Activated CD4-positive, alpha-beta T cell treated with anti-CD3 and anti-CD28 coated beads, Interleukin-2, amount 50 U/mL, for 24 hours (primary cell): ENCODE data around the gene PRKAR2B.

Source experiments
- DNase-seq, 2 donors: peaks; one replicate each; pipeline ENCODE4 v3.0.0-alpha.2; 2020; ENCODE audit warnings: low read depth in 1 of 2, low spot score in 1 of 2

PRKAR2B gene

GRCh38 chr7:107173691-107174406, 129.3 kb downstream of the PRKAR2B start:
- DNase-seq, result no peak

GRCh38 chr7:107179326-107180164, 135.0 kb downstream of the PRKAR2B start:
- no peak for DNase-seq

- DNase-seq, result peak in 1 of 2 donors; percentile 65
Measured at GRCh38 chr7:107180378-107180777, 135.9 kb downstream of the PRKAR2B start.

- no peak for DNase-seq
Measured at GRCh38 chr7:107181172-107181571, 136.7 kb downstream of the PRKAR2B start.

GRCh38 chr7:107185716-107186115, 141.2 kb downstream of the PRKAR2B start:
- DNase-seq, result no peak

GRCh38 chr7:107186240-107186639, 141.7 kb downstream of the PRKAR2B start:
- DNase-seq, result no peak

- DNase-seq, result no peak
Measured at GRCh38 chr7:107187774-107188173, 143.3 kb downstream of the PRKAR2B start.

GRCh38 chr7:107190090-107190489, 145.6 kb downstream of the PRKAR2B start:
- no peak for DNase-seq

GRCh38 chr7:107194052-107194451, 149.5 kb downstream of the PRKAR2B start:
- DNase-seq, result no peak

- no peak for DNase-seq
Measured at GRCh38 chr7:107196834-107197610, 152.5 kb downstream of the PRKAR2B start.

GRCh38 chr7:107201795-107202450, 157.4 kb downstream of the PRKAR2B start:
- DNase-seq, result no peak

- DNase-seq, result no peak
Measured at GRCh38 chr7:107203607-107204006, 159.1 kb downstream of the PRKAR2B start.

GRCh38 chr7:107206136-107206535, 161.6 kb downstream of the PRKAR2B start:
- no peak for DNase-seq

GRCh38 chr7:107206706-107207105, 162.2 kb downstream of the PRKAR2B start:
- no peak for DNase-seq

- no peak for DNase-seq
Measured at GRCh38 chr7:107207459-107207858, 163.0 kb downstream of the PRKAR2B start.

- DNase-seq, result no peak
Measured at GRCh38 chr7:107208024-107208521, 163.6 kb downstream of the PRKAR2B start.

GRCh38 chr7:107208563-107208962, 164.1 kb downstream of the PRKAR2B start:
- DNase-seq, result no peak

GRCh38 chr7:107209565-107209964, 165.1 kb downstream of the PRKAR2B start:
- DNase-seq, result no peak

- DNase-seq, result no peak
Measured at GRCh38 chr7:107210400-107210799, 165.9 kb downstream of the PRKAR2B start.
